WI38 (cell line): Measurements from ENCODE around the gene VEGFB.
A peak's percentile ranks its signal among the peaks of the same experiment; 100 is the strongest.

Experiments
- H3K4me3 ChIP-seq: 2 replicates; pipeline ENCODE4 v1.5.1; 2011; ENCODE audit warnings: low read depth, mild to moderate bottlenecking, control low read depth, low read length
- CTCF ChIP-seq: IDR thresholded peaks from 2 replicates; pipeline ENCODE4 v1.5.1; 2012; ENCODE audit warnings: low read depth, mild to moderate bottlenecking, control low read depth, low read length

The VEGFB gene

GRCh38 chr11:64249563-64250414 lies 15.4 kb downstream of the VEGFB start:
- H3K4me3 ChIP-seq = no peak overlapping the region
- TF ChIP-seq CTCF = no peak

GRCh38 chr11:64250415-64251015 lies 16.1 kb downstream of the VEGFB start:
- H3K4me3 ChIP-seq = peak overlapping the region; percentile 60

GRCh38 chr11:64251016-64251752 lies 16.8 kb downstream of the VEGFB start, which contains the start of gene PLCB3:
Gene PLCB3 (plus strand): TSS chr11:64251530. CDS start chr11:64251650, 120 bp downstream.
- H3K4me3 ChIP-seq = peak within 1 kb of the TSS; percentile 87
- TF ChIP-seq CTCF = peak; percentile 45; the same call in 1 of the 2 replicates

More at GRCh38 chr11:64250415-64251015, 16.1 kb downstream of the VEGFB start:
- no peak for TF ChIP-seq CTCF

GRCh38 chr11:64251753-64252002 lies 17.3 kb downstream of the VEGFB start:
- H3K4me3 ChIP-seq = peak overlapping the region; percentile 87
- no peak for TF ChIP-seq CTCF

GRCh38 chr11:64252003-64252872 lies 17.9 kb downstream of the VEGFB start:
- peak overlapping the region; percentile 87 for H3K4me3 ChIP-seq
- peak; percentile 54 for TF ChIP-seq CTCF

GRCh38 chr11:64253043-64253442 lies 18.7 kb downstream of the VEGFB start:
- H3K4me3 ChIP-seq = peak overlapping the region; percentile 87
- TF ChIP-seq CTCF = no peak
